ENCODE data around the gene RER1.

Gene RER1

GRCh38 chr1:2391041-2391930 is at the start of gene RER1, which contains the start of gene MORN1:
TSS of gene RER1 (plus strand) at chr1:2391841. CDS start at chr1:2395791, 3,950 bp downstream.
TSS of gene MORN1 (minus strand) at chr1:2391554. CDS start at chr1:2391533, 21 bp downstream.
- peak; percentile 99 for DNase-seq (ENCODE audit: low read depth)

- no peak for DNase-seq (ENCODE audit: low read depth)
Observed at GRCh38 chr1:2342384-2343022, 49.1 kb upstream of the RER1 start.

GRCh38 chr1:2343023-2343935 is 48.4 kb upstream of the RER1 start:
- no peak for DNase-seq (ENCODE audit: low read depth)

- DNase-seq (ENCODE audit: low read depth) = no peak
Observed at GRCh38 chr1:2344121-2344681, 47.4 kb upstream of the RER1 start.

- no peak for DNase-seq (ENCODE audit: low read depth)
Observed at GRCh38 chr1:2344744-2345296, 46.8 kb upstream of the RER1 start.

GRCh38 chr1:2345297-2346075 is 46.2 kb upstream of the RER1 start:
- no peak for DNase-seq (ENCODE audit: low read depth)

GRCh38 chr1:2346691-2347408 is 44.8 kb upstream of the RER1 start:
- no peak for DNase-seq (ENCODE audit: low read depth)

- DNase-seq (ENCODE audit: low read depth) = no peak
Observed at GRCh38 chr1:2347409-2347785, 44.2 kb upstream of the RER1 start.

- no peak for DNase-seq (ENCODE audit: low read depth)
Observed at GRCh38 chr1:2347896-2348295, 43.7 kb upstream of the RER1 start.

- no peak for DNase-seq (ENCODE audit: low read depth)
Observed at GRCh38 chr1:2348346-2349325, 43.0 kb upstream of the RER1 start.

GRCh38 chr1:2349806-2350205 is 41.8 kb upstream of the RER1 start:
- DNase-seq (ENCODE audit: low read depth) = no peak

- no peak for DNase-seq (ENCODE audit: low read depth)
Observed at GRCh38 chr1:2350501-2350900, 41.1 kb upstream of the RER1 start.

- no peak for DNase-seq (ENCODE audit: low read depth)
Observed at GRCh38 chr1:2350911-2351655, 40.6 kb upstream of the RER1 start.

GRCh38 chr1:2351723-2352122 is 39.9 kb upstream of the RER1 start:
- no peak for DNase-seq (ENCODE audit: low read depth)

GRCh38 chr1:2352341-2352896 is 39.2 kb upstream of the RER1 start:
- no peak for DNase-seq (ENCODE audit: low read depth)

GRCh38 chr1:2352897-2353550 is 38.6 kb upstream of the RER1 start:
- no peak for DNase-seq (ENCODE audit: low read depth)
